ENCODE measurements around the gene PDE3A. TPM values are rescaled to one million over a fixed set of nuclear protein-coding genes. Genes with fewer than 3 reads are reported as not detected.

The PDE3A gene
- total RNA-seq, 2 experiments from 2014 or later: not detected

DNA sequence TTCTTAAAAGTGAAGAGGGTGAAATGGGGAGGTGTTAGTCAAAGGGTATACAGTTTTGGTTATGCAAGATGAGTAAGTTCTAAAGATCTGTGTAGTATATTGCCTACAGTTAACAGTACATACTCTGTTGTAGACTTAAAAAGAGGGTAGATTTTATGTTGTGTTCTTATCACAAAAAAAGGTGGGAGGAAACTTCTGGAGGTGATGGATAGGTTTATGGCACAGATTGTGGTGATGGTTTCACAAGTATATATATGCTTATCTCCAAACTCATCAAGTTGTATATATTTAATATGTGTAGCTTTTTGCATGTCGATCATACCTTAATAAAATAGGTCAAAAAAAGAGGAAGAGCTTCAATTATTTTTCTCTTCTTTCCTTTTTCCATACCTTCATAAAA is 64.0 kb downstream of the PDE3A start:
- BruUV-seq (replicated peaks): no TSS peak
- no peaks in the 10 kb centered on the region for H3K9me2 ChIP-seq (ENCODE audit: insufficient read depth, low read length)
- H3K36me3 ChIP-seq (ENCODE audit: insufficient read depth, low read length): no peaks in the 10 kb centered on the region
- TF ChIP-seq EZH2phosphoT487 (IDR thresholded peaks at IDR 0.05; ENCODE audit: borderline replicate concordance, low read depth, low read length) (no peak), CTCF (conservative IDR thresholded peaks at IDR 0.05; ENCODE audit: low read length) (no peak)
- no peak overlapping the region for H3K4me2 ChIP-seq (ENCODE audit: low read length)
- H4K20me1 ChIP-seq (ENCODE audit: insufficient read depth, low read length): no peaks in the 10 kb centered on the region
- no peaks in the 10 kb centered on the region for H3K79me2 ChIP-seq (ENCODE audit: insufficient read depth, low read depth, low read length)
- intact Hi-C loops (cut with micrococcal nuclease; ENCODE audit: unreplicated experiment): no loop called here
- no peak overlapping the region for H3K27ac ChIP-seq (ENCODE audit: low read depth, low read length, poor library complexity, severe bottlenecking)
- no peaks in the 10 kb centered on the region for H3K4me1 ChIP-seq (ENCODE audit: insufficient read depth, low read length, poor library complexity, severe bottlenecking)
- H3K9me3 ChIP-seq (ENCODE audit: low read length): no peaks in the 10 kb centered on the region
- no peak for DNase-seq (ENCODE audit: low spot score)
- H2AFZ ChIP-seq (ENCODE audit: low read length): no peak overlapping the region
- POLR2A ChIA-PET: interaction anchor here (1.0 kb wide), 1 partner anchor 187 kb away, joined by 3 read pairs; no protein-coding TSS in a partner anchor
- no peak overlapping the region for H3K4me3 ChIP-seq (ENCODE audit: low read depth, low read length, poor library complexity, severe bottlenecking)
- CTCF ChIA-PET (ENCODE audit: unreplicated experiment): no interaction called here

GRCh38 chr12:20434996-20435395 is 66.7 kb downstream of the PDE3A start:
- Histone ChIP-seq H4K20me1 (ENCODE audit: insufficient read depth, low read length) (no peaks in the 10 kb centered on the region), H3K4me2 (ENCODE audit: low read length) (no peak overlapping the region), H3K9me2 (ENCODE audit: insufficient read depth, low read length) (no peaks in the 10 kb centered on the region), H3K79me2 (ENCODE audit: insufficient read depth, low read depth, low read length) (no peaks in the 10 kb centered on the region), H3K4me1 (ENCODE audit: insufficient read depth, low read length, poor library complexity, severe bottlenecking) (no peaks in the 10 kb centered on the region), H3K36me3 (ENCODE audit: insufficient read depth, low read length) (no peaks in the 10 kb centered on the region), H2AFZ (ENCODE audit: low read length) (no peak overlapping the region), H3K27ac (ENCODE audit: low read depth, low read length, poor library complexity, severe bottlenecking) (no peak overlapping the region), H3K9me3 (ENCODE audit: low read length) (no peaks in the 10 kb centered on the region), H3K4me3 (ENCODE audit: low read depth, low read length, poor library complexity, severe bottlenecking) (no peak overlapping the region)
- no TSS peak for BruUV-seq (replicated peaks)
- intact Hi-C loops (cut with micrococcal nuclease; ENCODE audit: unreplicated experiment): no loop called here
- no peak for DNase-seq (ENCODE audit: low spot score)
- no peak for TF ChIP-seq CTCF (conservative IDR thresholded peaks at IDR 0.05; ENCODE audit: low read length)
- TF ChIP-seq EZH2phosphoT487 (IDR thresholded peaks at IDR 0.05; ENCODE audit: borderline replicate concordance, low read depth, low read length): no peak
- ChIA-PET CTCF (ENCODE audit: unreplicated experiment) (no interaction called here), POLR2A (no interaction called here)

GRCh38 chr12:20436316-20436715 is 68.0 kb downstream of the PDE3A start:
- H3K4me2 ChIP-seq (ENCODE audit: low read length): no peak overlapping the region
- H2AFZ ChIP-seq (ENCODE audit: low read length): no peak overlapping the region
- no TSS peak for BruUV-seq (replicated peaks)
- no peak for DNase-seq (ENCODE audit: low spot score)
- POLR2A ChIA-PET: interaction anchor here (0.7 kb wide), 1 partner anchor 281 kb away, joined by 3 read pairs; no protein-coding TSS in a partner anchor
- intact Hi-C loops (cut with micrococcal nuclease; ENCODE audit: unreplicated experiment): no loop called here
- H3K4me3 ChIP-seq (ENCODE audit: low read depth, low read length, poor library complexity, severe bottlenecking): no peak overlapping the region
- H3K9me2 ChIP-seq (ENCODE audit: insufficient read depth, low read length): no peaks in the 10 kb centered on the region
- no peaks in the 10 kb centered on the region for H3K4me1 ChIP-seq (ENCODE audit: insufficient read depth, low read length, poor library complexity, severe bottlenecking)
- no peaks in the 10 kb centered on the region for H3K9me3 ChIP-seq (ENCODE audit: low read length)
- H3K27ac ChIP-seq (ENCODE audit: low read depth, low read length, poor library complexity, severe bottlenecking): no peak overlapping the region
- TF ChIP-seq CTCF (conservative IDR thresholded peaks at IDR 0.05; ENCODE audit: low read length): no peak
- TF ChIP-seq EZH2phosphoT487 (IDR thresholded peaks at IDR 0.05; ENCODE audit: borderline replicate concordance, low read depth, low read length): no peak
- H3K79me2 ChIP-seq (ENCODE audit: insufficient read depth, low read depth, low read length): no peaks in the 10 kb centered on the region
- no peaks in the 10 kb centered on the region for H4K20me1 ChIP-seq (ENCODE audit: insufficient read depth, low read length)
- CTCF ChIA-PET (ENCODE audit: unreplicated experiment): no interaction called here
- no peaks in the 10 kb centered on the region for H3K36me3 ChIP-seq (ENCODE audit: insufficient read depth, low read length)
